ENCODE data around the gene FIGNL1. TPM values are rescaled to one million over a fixed set of nuclear protein-coding genes. Genes with fewer than 3 reads are reported as not detected.
A peak's percentile ranks its signal among the peaks of the same experiment; 100 is the strongest.

Gene FIGNL1
- total RNA-seq, 2 donors from 2014 or later: 2.0 to 7.0 TPM

GRCh38 chr7:50469181-50469580, 19.0 kb upstream of the FIGNL1 start:
- no peaks in the 10 kb centered on the region for H3K36me3 ChIP-seq (replicated peaks in 1 of 2; ENCODE audit: insufficient read depth in 1 of 2, low read depth in 2 of 2)
- TF ChIP-seq, protein P1, sequence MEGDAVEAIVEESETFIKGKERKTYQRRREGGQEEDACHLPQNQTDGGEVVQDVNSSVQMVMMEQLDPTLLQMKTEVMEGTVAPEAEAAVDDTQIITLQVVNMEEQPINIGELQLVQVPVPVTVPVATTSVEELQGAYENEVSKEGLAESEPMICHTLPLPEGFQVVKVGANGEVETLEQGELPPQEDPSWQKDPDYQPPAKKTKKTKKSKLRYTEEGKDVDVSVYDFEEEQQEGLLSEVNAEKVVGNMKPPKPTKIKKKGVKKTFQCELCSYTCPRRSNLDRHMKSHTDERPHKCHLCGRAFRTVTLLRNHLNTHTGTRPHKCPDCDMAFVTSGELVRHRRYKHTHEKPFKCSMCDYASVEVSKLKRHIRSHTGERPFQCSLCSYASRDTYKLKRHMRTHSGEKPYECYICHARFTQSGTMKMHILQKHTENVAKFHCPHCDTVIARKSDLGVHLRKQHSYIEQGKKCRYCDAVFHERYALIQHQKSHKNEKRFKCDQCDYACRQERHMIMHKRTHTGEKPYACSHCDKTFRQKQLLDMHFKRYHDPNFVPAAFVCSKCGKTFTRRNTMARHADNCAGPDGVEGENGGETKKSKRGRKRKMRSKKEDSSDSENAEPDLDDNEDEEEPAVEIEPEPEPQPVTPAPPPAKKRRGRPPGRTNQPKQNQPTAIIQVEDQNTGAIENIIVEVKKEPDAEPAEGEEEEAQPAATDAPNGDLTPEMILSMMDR (IDR thresholded peaks at IDR 0.05): no peak
- no peak for TF ChIP-seq POLR2A (IDR thresholded peaks at IDR 0.05)
- H3K4me1 ChIP-seq: peaks cover 6% of the 10 kb centered on the region
- H3K27me3 ChIP-seq: no peaks in the 10 kb centered on the region
- no peak overlapping the region for H3K27ac ChIP-seq
- H3K9me3 ChIP-seq: no peaks in the 10 kb centered on the region
- intact Hi-C loops (cut with DNase I): no loop called here
- H3K4me3 ChIP-seq: no peak overlapping the region
- 88 to 97% methylated on average over 4 of the region's 4 CpGs for WGBS, 2 donors
- no peak for DNase-seq
- no peak for ATAC-seq

- no peak overlapping the region for H3K27ac ChIP-seq
- H3K4me1 ChIP-seq: peaks cover 6% of the 10 kb centered on the region
- no peaks in the 10 kb centered on the region for H3K27me3 ChIP-seq
- TF ChIP-seq, protein P1 (IDR thresholded peaks at IDR 0.05): peak; percentile 58 to 95 (median 92)
- no peak for TF ChIP-seq POLR2A (IDR thresholded peaks at IDR 0.05)
- DNase-seq (peak; percentile 85 to 89 (median 86)), ATAC-seq (peak; percentile 94)
- no peaks in the 10 kb centered on the region for H3K36me3 ChIP-seq (replicated peaks in 1 of 2; ENCODE audit: insufficient read depth in 1 of 2, low read depth in 2 of 2)
- H3K9me3 ChIP-seq: no peaks in the 10 kb centered on the region
- H3K4me3 ChIP-seq: no peak overlapping the region
- WGBS, 2 donors: 6 to 8% methylated on average over 23 to 30 of the region's 30 CpGs
- intact Hi-C loops (cut with DNase I): no loop called here
Observed at GRCh38 chr7:50467817-50468610, 17.9 kb upstream of the FIGNL1 start.

GRCh38 chr7:50466815-50467585, 16.9 kb upstream of the FIGNL1 start:
- no peaks in the 10 kb centered on the region for H3K9me3 ChIP-seq
- no peaks in the 10 kb centered on the region for H3K27me3 ChIP-seq
- TF ChIP-seq POLR2A (IDR thresholded peaks at IDR 0.05): no peak
- TF ChIP-seq, protein P1 (IDR thresholded peaks at IDR 0.05): no peak
- H3K36me3 ChIP-seq (replicated peaks in 1 of 2; ENCODE audit: insufficient read depth in 1 of 2, low read depth in 2 of 2): no peaks in the 10 kb centered on the region
- H3K27ac ChIP-seq: no peak overlapping the region
- no peak overlapping the region for H3K4me3 ChIP-seq
- intact Hi-C loops (cut with DNase I): no loop called here
- DNase-seq (no peak), ATAC-seq (no peak)
- WGBS, 2 donors: 93 to 97% methylated on average over 11 of the region's 11 CpGs
- H3K4me1 ChIP-seq: peaks cover 6% of the 10 kb centered on the region

DNA sequence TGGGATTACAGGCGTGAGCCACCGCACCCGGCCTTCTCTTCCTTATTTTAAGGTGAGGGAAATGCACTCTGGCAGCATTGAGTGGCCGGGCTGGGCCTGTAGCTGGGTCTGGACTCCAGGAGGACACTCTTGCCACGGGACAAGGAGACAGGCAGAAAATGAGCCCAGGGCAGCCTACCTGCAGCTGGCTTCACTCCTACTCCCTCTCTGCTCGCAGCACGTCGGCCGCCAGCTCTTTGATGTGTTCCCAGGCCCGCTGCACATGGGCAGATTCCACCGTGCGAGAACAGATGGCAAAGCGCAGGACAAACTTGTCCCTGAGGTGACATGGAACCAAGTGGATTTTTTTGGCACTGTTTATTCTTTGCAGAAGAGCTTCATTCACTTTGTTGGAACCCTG, 12.9 kb upstream of the FIGNL1 start:
- TF ChIP-seq POLR2A (IDR thresholded peaks at IDR 0.05): no peak
- TF ChIP-seq, protein P1 (IDR thresholded peaks at IDR 0.05): no peak
- Histone ChIP-seq H3K27me3 (no peaks in the 10 kb centered on the region), H3K9me3 (no peaks in the 10 kb centered on the region), H3K4me3 (no peak overlapping the region), H3K4me1 (peaks cover 4% of the 10 kb centered on the region), H3K36me3 (replicated peaks in 1 of 2; ENCODE audit: insufficient read depth in 1 of 2, low read depth in 2 of 2) (no peaks in the 10 kb centered on the region), H3K27ac (no peak overlapping the region)
- intact Hi-C loops (cut with DNase I): no loop called here
- DNase-seq (no peak), ATAC-seq (no peak)
- 93 to 98% methylated on average over 13 of the region's 13 CpGs for WGBS, 2 donors
